ENCODE results near the gene TLR1. TPM values are rescaled to one million over a fixed set of nuclear protein-coding genes. Genes with fewer than 3 reads are reported as not detected.
A peak's percentile ranks its signal among the peaks of the same experiment; 100 is the strongest.
"Not testable (repeated sequence)": the region's sequence is repeated elsewhere in the genome, so short reads cannot be mapped to it uniquely, and the experiment has no call there.

TLR1 gene
- total RNA-seq = 12.6 TPM

- peak; percentile 57 for DNase-seq
Observed at GRCh38 chr4:38804654-38805295, at the start of gene TLR1. TLR1 (minus strand) TSS chr4:38804791; CDS start chr4:38798831, 5,960 bp downstream.

- DNase-seq = no peak
Observed at GRCh38 chr4:38846015-38846414, 41.4 kb upstream of the TLR1 start.

GRCh38 chr4:38842994-38843393 lies 38.4 kb upstream of the TLR1 start:
- no peak for DNase-seq

- DNase-seq = no peak
Observed at GRCh38 chr4:38837849-38838248, 33.3 kb upstream of the TLR1 start.

GRCh38 chr4:38837334-38837733 lies 32.7 kb upstream of the TLR1 start:
- DNase-seq = no peak

- no peak for DNase-seq
Observed at GRCh38 chr4:38834570-38834969, 30.0 kb upstream of the TLR1 start.

GRCh38 chr4:38832624-38833528 lies 28.3 kb upstream of the TLR1 start:
- no peak for DNase-seq

- no peak for DNase-seq
Observed at GRCh38 chr4:38832206-38832605, 27.6 kb upstream of the TLR1 start.

GRCh38 chr4:38831653-38832052 lies 27.1 kb upstream of the TLR1 start:
- no peak for DNase-seq

- DNase-seq = no peak
Observed at GRCh38 chr4:38829237-38829636, 24.6 kb upstream of the TLR1 start.

GRCh38 chr4:38823766-38824165 lies 19.2 kb upstream of the TLR1 start:
- DNase-seq = no peak

GRCh38 chr4:38822748-38823303 lies 18.2 kb upstream of the TLR1 start:
- no peak for DNase-seq

- no peak for DNase-seq
Observed at GRCh38 chr4:38821739-38822138, 17.1 kb upstream of the TLR1 start.

GRCh38 chr4:38820329-38821061 lies 15.9 kb upstream of the TLR1 start:
- DNase-seq = no peak

GRCh38 chr4:38819569-38819968 lies 15.0 kb upstream of the TLR1 start:
- no peak for DNase-seq

- no peak for DNase-seq
Observed at GRCh38 chr4:38818441-38818976, 13.9 kb upstream of the TLR1 start.

- peak; percentile 36 for DNase-seq
Observed at GRCh38 chr4:38815885-38816782, 11.5 kb upstream of the TLR1 start.

- no peak for DNase-seq
Observed at GRCh38 chr4:38814386-38814785, 9.8 kb upstream of the TLR1 start.

- no peak for DNase-seq
Observed at GRCh38 chr4:38811297-38811696, 6.7 kb upstream of the TLR1 start.

- not testable (repeated sequence) for DNase-seq
Observed at GRCh38 chr4:38807462-38807861, 2.9 kb upstream of the TLR1 start.

- DNase-seq = not testable (repeated sequence)
Observed at GRCh38 chr4:38806251-38806650, 1.7 kb upstream of the TLR1 start.
